Ectodermal cell (in vitro differentiated cells): ENCODE measurements around the gene HGD.
"Not testable (repeated sequence)": the region's sequence is repeated elsewhere in the genome, so short reads cannot be mapped to it uniquely, and the experiment has no call there.

Experiments used
- H3K27ac ChIP-seq: 2 replicates; pipeline ENCODE4 v1.7.0; 2013; ENCODE audit warnings: mild to moderate bottlenecking, low read depth, low read length; ENCODE audit not compliant: insufficient read depth, poor library complexity, severe bottlenecking
- H3K27me3 ChIP-seq: 2 replicates; pipeline ENCODE4 v1.7.0; 2013; ENCODE audit warnings: mild to moderate bottlenecking, low read length; ENCODE audit not compliant: insufficient read depth, control insufficient read depth, poor library complexity, severe bottlenecking
- H3K36me3 ChIP-seq: one replicate; pipeline ENCODE4 v1.7.0; 2013; ENCODE audit warnings: low read length; ENCODE audit not compliant: control insufficient read depth, insufficient read depth
- H3K4me1 ChIP-seq: one replicate; pipeline ENCODE4 v1.7.0; 2013; ENCODE audit warnings: low read length; ENCODE audit not compliant: control insufficient read depth, insufficient read depth
- H3K4me3 ChIP-seq: 2 replicates; pipeline ENCODE4 v1.7.0; 2013; ENCODE audit warnings: low read depth, low read length, control low read depth; ENCODE audit not compliant: insufficient read depth
- H3K9me3 ChIP-seq: 2 replicates; pipeline ENCODE4 v1.7.0; 2013; ENCODE audit warnings: mild to moderate bottlenecking, low read length, moderate library complexity; ENCODE audit not compliant: control insufficient read depth
- WGBS, 2 experiments: methylation state at CpG; one replicate each; pipeline ENCODE4 v1.1.7; 2013; ENCODE audit warnings: missing lambda C conversion rate in 2 of 2; 5-methylcytosine and 5-hydroxymethylcytosine counted together

Gene HGD

GRCh38 chr3:120640231-120640630 is 41.8 kb downstream of the HGD start:
- 67 to 91% methylated on average over 1 of the region's 1 CpG for WGBS, 2 experiments
- Histone ChIP-seq H3K27ac (no peak overlapping the region), H3K4me1 (peaks cover 3% of the 10 kb centered on the region), H3K9me3 (no peaks in the 10 kb centered on the region), H3K4me3 (no peak overlapping the region), H3K27me3 (no peaks in the 10 kb centered on the region), H3K36me3 (no peaks in the 10 kb centered on the region)

- not testable (repeated sequence) for H3K9me3 ChIP-seq, H3K36me3 ChIP-seq, H3K4me3 ChIP-seq, H3K27me3 ChIP-seq, H3K27ac ChIP-seq, H3K4me1 ChIP-seq
- 87 to 95% methylated on average over 4 of the region's 4 CpGs for WGBS, 2 experiments
Observed at GRCh38 chr3:120638820-120639219, 43.2 kb downstream of the HGD start.

GRCh38 chr3:120637851-120638559 is 44.0 kb downstream of the HGD start:
- 93 to 94% methylated on average over 6 of the region's 6 CpGs for WGBS, 2 experiments
- Histone ChIP-seq H3K4me3 (no peak overlapping the region), H3K4me1 (no peaks in the 10 kb centered on the region), H3K27ac (no peak overlapping the region), H3K36me3 (no peaks in the 10 kb centered on the region), H3K27me3 (no peaks in the 10 kb centered on the region), H3K9me3 (no peaks in the 10 kb centered on the region)

GRCh38 chr3:120636795-120637401 is 45.1 kb downstream of the HGD start:
- H3K4me3 ChIP-seq, result no peak overlapping the region
- H3K4me1 ChIP-seq, result no peaks in the 10 kb centered on the region
- H3K36me3 ChIP-seq, result no peaks in the 10 kb centered on the region
- H3K27me3 ChIP-seq, result no peaks in the 10 kb centered on the region
- no CpG with 5 or more reads among the region's 2 CpGs for WGBS, 2 experiments
- no peak overlapping the region for H3K27ac ChIP-seq
- no peaks in the 10 kb centered on the region for H3K9me3 ChIP-seq

GRCh38 chr3:120634539-120634938 is 47.5 kb downstream of the HGD start:
- Histone ChIP-seq H3K36me3 (no peaks in the 10 kb centered on the region), H3K27me3 (no peaks in the 10 kb centered on the region), H3K27ac (no peak overlapping the region), H3K9me3 (no peaks in the 10 kb centered on the region), H3K4me3 (no peak overlapping the region), H3K4me1 (no peaks in the 10 kb centered on the region)
- WGBS, 2 experiments, result 100% methylated on average over 1 of the region's 1 CpG

GRCh38 chr3:120625159-120625586 is 56.9 kb downstream of the HGD start:
- Histone ChIP-seq H3K27me3 (no peaks in the 10 kb centered on the region), H3K9me3 (no peaks in the 10 kb centered on the region), H3K4me3 (no peak overlapping the region), H3K27ac (no peak overlapping the region), H3K36me3 (no peaks in the 10 kb centered on the region), H3K4me1 (no peaks in the 10 kb centered on the region)

- Histone ChIP-seq H3K27ac (no peak overlapping the region), H3K27me3 (no peaks in the 10 kb centered on the region), H3K36me3 (no peaks in the 10 kb centered on the region), H3K4me3 (no peak overlapping the region), H3K9me3 (no peaks in the 10 kb centered on the region), H3K4me1 (no peaks in the 10 kb centered on the region)
Observed at GRCh38 chr3:120623727-120624093, 58.3 kb downstream of the HGD start.

- Histone ChIP-seq H3K4me3 (no peak overlapping the region), H3K27me3 (no peaks in the 10 kb centered on the region), H3K9me3 (no peaks in the 10 kb centered on the region), H3K27ac (no peak overlapping the region), H3K36me3 (no peaks in the 10 kb centered on the region), H3K4me1 (no peaks in the 10 kb centered on the region)
- 85 to 86% methylated on average over 10 to 12 of the region's 12 CpGs for WGBS, 2 experiments
Observed at GRCh38 chr3:120622870-120623726, 58.9 kb downstream of the HGD start.

GRCh38 chr3:120622457-120622856 is 59.6 kb downstream of the HGD start:
- Histone ChIP-seq H3K9me3 (no peaks in the 10 kb centered on the region), H3K27me3 (no peaks in the 10 kb centered on the region), H3K4me1 (no peaks in the 10 kb centered on the region), H3K36me3 (no peaks in the 10 kb centered on the region), H3K4me3 (no peak overlapping the region), H3K27ac (no peak overlapping the region)
- 83 to 85% methylated on average over 3 of the region's 3 CpGs for WGBS, 2 experiments

- WGBS, 2 experiments, result 94 to 95% methylated on average over 7 of the region's 8 CpGs
- H3K27me3 ChIP-seq, H3K4me3 ChIP-seq, H3K9me3 ChIP-seq, H3K36me3 ChIP-seq, H3K4me1 ChIP-seq, H3K27ac ChIP-seq: not testable (repeated sequence)
Observed at GRCh38 chr3:120616745-120617144, 65.3 kb downstream of the HGD start.
